ENCODE results near the gene NDUFB8.

Gene NDUFB8

DNA sequence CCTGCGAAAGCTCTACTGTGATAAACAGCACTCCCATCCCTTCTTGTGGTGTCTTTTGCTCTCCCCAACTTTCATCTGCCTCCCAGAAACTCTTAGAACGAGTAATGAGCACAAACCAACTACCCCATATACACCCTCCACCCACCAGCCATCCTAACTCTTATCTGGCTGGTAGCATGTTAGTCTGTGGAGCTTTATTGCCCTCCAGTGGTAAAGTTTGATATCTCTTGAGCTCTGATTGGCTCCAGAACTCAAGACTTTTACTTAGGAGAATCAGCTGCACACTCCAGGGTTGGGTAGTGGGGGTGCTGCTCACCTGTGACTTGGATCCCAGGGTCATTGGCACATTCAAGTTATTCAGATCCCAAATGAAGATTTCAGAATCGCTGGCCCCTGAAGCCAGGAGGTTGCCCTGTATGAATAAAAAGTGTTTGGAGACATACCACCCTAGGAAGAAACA lies 20.9 kb downstream of the NDUFB8 start:
- Histone ChIP-seq H3K4me1 (ENCODE audit: control insufficient read depth, insufficient read depth, low read length) (no peaks in the 10 kb centered on the region), H3K9me3 (ENCODE audit: control insufficient read depth, low read length) (no peaks in the 10 kb centered on the region), H3K27me3 (ENCODE audit: control insufficient read depth, insufficient read depth, low read length, poor library complexity, severe bottlenecking) (peaks cover 36% of the 10 kb centered on the region), H3K36me3 (ENCODE audit: control insufficient read depth, insufficient read depth, low read length) (no peaks in the 10 kb centered on the region), H3K4me3 (ENCODE audit: insufficient read depth, low read depth, low read length) (no peak overlapping the region), H3K27ac (ENCODE audit: insufficient read depth, low read depth, low read length, poor library complexity, severe bottlenecking) (no peak overlapping the region)
- 37 to 40% methylated on average over 3 of the region's 3 CpGs for WGBS, 2 experiments

DNA sequence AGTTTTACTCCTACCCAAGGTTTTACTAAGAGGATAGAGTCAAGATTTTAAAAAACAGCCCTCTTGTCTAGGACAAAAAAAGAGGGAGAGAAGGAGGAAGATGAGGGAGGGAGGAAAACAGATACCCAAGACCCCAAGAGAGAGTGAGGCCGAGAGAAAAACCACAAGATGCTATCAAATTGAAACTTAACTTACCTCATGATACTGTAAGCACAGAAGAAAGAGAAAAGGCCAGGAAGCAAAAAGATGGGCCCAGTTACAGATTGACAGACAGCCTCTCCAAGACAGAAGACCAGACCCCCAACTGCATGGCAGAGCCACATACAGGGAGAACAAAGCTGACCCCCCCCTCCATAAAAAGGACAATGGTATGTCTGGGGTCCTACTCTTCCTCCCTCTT lies 21.4 kb downstream of the NDUFB8 start:
- Histone ChIP-seq H3K27ac (ENCODE audit: insufficient read depth, low read depth, low read length, poor library complexity, severe bottlenecking) (no peak overlapping the region), H3K4me1 (ENCODE audit: control insufficient read depth, insufficient read depth, low read length) (no peaks in the 10 kb centered on the region), H3K4me3 (ENCODE audit: insufficient read depth, low read depth, low read length) (no peak overlapping the region), H3K36me3 (ENCODE audit: control insufficient read depth, insufficient read depth, low read length) (no peaks in the 10 kb centered on the region), H3K27me3 (ENCODE audit: control insufficient read depth, insufficient read depth, low read length, poor library complexity, severe bottlenecking) (peaks cover 36% of the 10 kb centered on the region), H3K9me3 (ENCODE audit: control insufficient read depth, low read length) (no peaks in the 10 kb centered on the region)
- WGBS, 2 experiments: 89 to 100% methylated on average over 1 of the region's 1 CpG

DNA sequence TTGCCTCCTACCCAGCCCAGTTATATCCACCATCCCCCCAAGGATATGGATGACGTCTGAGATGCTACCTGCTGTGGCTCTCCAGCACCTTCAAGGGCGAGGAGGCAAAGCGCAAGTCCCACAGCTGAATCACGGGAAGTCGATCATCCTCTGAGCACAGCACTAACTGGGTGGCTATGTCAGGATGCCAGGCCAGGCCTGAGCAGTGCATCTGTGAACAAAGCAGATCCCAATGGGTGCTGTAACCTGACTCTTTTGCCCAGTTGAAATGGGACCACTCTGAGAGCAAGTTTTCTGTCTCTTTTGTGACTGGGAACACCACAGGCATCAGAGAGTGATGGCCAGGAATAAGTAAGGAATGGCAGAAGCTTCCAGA lies 22.3 kb downstream of the NDUFB8 start:
- H3K36me3 ChIP-seq (ENCODE audit: control insufficient read depth, insufficient read depth, low read length): no peaks in the 10 kb centered on the region
- H3K4me1 ChIP-seq (ENCODE audit: control insufficient read depth, insufficient read depth, low read length): no peaks in the 10 kb centered on the region
- no peak overlapping the region for H3K4me3 ChIP-seq (ENCODE audit: insufficient read depth, low read depth, low read length)
- H3K27ac ChIP-seq (ENCODE audit: insufficient read depth, low read depth, low read length, poor library complexity, severe bottlenecking): no peak overlapping the region
- H3K9me3 ChIP-seq (ENCODE audit: control insufficient read depth, low read length): no peaks in the 10 kb centered on the region
- WGBS, 2 experiments: 89 to 92% methylated on average over 5 of the region's 5 CpGs
- peaks cover 44% of the 10 kb centered on the region for H3K27me3 ChIP-seq (ENCODE audit: control insufficient read depth, insufficient read depth, low read length, poor library complexity, severe bottlenecking)

DNA sequence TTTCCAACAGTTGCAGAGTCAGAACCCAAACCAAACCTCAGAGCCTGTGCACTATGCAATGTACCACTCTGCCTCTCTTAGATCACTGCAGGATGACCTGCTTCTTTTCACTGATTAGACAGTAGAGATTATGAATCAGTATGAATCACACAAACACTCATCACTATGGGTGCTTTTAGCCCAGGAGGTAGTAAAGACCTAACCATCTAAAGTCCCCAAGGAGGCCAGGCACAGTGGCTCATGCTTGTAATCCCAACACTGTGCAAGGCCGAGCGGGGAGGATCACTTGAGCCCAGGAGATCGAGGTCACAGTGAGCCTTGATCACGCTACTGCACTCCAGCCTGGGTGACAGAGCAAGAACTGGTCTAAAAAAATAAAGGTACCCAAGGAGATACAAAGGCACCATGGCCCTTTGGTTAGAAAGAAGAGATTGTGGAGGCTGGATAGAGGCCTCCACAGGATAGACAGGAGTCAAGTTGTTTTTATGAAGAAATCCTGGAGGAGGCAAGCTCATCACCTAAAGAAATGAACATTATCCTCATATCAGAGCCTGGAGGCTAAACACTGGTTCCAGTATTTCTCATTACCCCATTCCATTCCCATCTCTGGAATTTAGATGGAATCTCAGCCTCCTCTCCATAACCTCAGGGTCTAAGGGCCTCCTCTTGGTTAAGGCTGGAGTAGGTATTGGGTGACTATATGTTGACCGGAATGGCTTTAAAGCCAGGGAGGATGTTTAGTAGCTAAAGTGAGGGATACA lies 22.9 kb downstream of the NDUFB8 start:
- 92 to 97% methylated on average over 4 to 5 of the region's 5 CpGs for WGBS, 2 experiments

DNA sequence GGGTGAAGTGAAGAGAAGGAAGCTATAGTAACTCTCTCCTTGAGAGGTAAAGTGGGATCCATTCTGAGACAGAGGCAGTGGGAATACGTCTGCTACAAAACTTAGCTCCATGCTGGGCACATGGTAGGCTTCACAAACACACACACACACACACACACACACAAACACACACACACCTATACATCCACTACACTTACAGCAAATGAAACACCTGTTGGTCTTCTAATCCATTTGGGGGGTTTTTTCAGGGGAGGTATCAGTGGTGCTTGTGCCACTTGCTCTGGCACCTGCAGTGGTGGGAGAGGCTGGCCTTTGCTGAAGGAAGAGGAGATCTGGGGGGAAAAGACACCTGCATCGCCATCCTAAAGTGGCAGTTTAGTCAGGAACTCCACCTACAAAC lies 24.5 kb downstream of the NDUFB8 start:
- Histone ChIP-seq H3K36me3 (ENCODE audit: control insufficient read depth, insufficient read depth, low read length) (no peaks in the 10 kb centered on the region), H3K27ac (ENCODE audit: insufficient read depth, low read depth, low read length, poor library complexity, severe bottlenecking) (no peak overlapping the region), H3K4me3 (ENCODE audit: insufficient read depth, low read depth, low read length) (no peak overlapping the region), H3K9me3 (ENCODE audit: control insufficient read depth, low read length) (no peaks in the 10 kb centered on the region), H3K27me3 (ENCODE audit: control insufficient read depth, insufficient read depth, low read length, poor library complexity, severe bottlenecking) (peaks cover 51% of the 10 kb centered on the region), H3K4me1 (ENCODE audit: control insufficient read depth, insufficient read depth, low read length) (no peaks in the 10 kb centered on the region)
- WGBS, 2 experiments: 90 to 96% methylated on average over 2 of the region's 2 CpGs

More for the DNA sequence above, 22.9 kb downstream of the NDUFB8 start:
- no peaks in the 10 kb centered on the region for H3K36me3 ChIP-seq (ENCODE audit: control insufficient read depth, insufficient read depth, low read length)
- no peak overlapping the region for H3K4me3 ChIP-seq (ENCODE audit: insufficient read depth, low read depth, low read length)
- no peaks in the 10 kb centered on the region for H3K9me3 ChIP-seq (ENCODE audit: control insufficient read depth, low read length)
- H3K4me1 ChIP-seq (ENCODE audit: control insufficient read depth, insufficient read depth, low read length): no peaks in the 10 kb centered on the region
- peaks cover 50% of the 10 kb centered on the region for H3K27me3 ChIP-seq (ENCODE audit: control insufficient read depth, insufficient read depth, low read length, poor library complexity, severe bottlenecking)
- H3K27ac ChIP-seq (ENCODE audit: insufficient read depth, low read depth, low read length, poor library complexity, severe bottlenecking): no peak overlapping the region

DNA sequence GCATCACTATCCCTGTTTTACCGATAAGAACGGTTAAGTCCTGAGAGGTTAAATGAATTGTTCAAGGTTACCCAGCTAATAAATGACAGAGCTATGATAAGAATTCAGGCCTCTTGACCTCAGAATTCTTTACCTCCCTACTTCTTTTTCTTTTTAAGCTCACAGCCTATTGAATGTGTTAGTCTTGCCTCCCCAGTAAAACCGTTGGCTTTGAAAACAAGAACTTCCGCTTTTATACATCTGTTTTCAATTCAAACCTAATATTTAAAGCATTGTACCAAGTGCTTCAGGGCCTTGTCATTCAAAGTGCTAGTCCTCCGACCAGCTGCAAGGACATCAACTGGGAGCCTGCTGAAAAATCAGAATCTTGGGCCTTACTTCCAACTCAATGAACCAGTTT lies 25.6 kb downstream of the NDUFB8 start:
- 78 to 95% methylated on average over 5 of the region's 5 CpGs for WGBS, 2 experiments
- no peaks in the 10 kb centered on the region for H3K9me3 ChIP-seq (ENCODE audit: control insufficient read depth, low read length)
- H3K4me1 ChIP-seq (ENCODE audit: control insufficient read depth, insufficient read depth, low read length): no peaks in the 10 kb centered on the region
- H3K27ac ChIP-seq (ENCODE audit: insufficient read depth, low read depth, low read length, poor library complexity, severe bottlenecking): no peak overlapping the region
- no peak overlapping the region for H3K4me3 ChIP-seq (ENCODE audit: insufficient read depth, low read depth, low read length)
- H3K36me3 ChIP-seq (ENCODE audit: control insufficient read depth, insufficient read depth, low read length): no peaks in the 10 kb centered on the region
- H3K27me3 ChIP-seq (ENCODE audit: control insufficient read depth, insufficient read depth, low read length, poor library complexity, severe bottlenecking): peaks cover 62% of the 10 kb centered on the region

DNA sequence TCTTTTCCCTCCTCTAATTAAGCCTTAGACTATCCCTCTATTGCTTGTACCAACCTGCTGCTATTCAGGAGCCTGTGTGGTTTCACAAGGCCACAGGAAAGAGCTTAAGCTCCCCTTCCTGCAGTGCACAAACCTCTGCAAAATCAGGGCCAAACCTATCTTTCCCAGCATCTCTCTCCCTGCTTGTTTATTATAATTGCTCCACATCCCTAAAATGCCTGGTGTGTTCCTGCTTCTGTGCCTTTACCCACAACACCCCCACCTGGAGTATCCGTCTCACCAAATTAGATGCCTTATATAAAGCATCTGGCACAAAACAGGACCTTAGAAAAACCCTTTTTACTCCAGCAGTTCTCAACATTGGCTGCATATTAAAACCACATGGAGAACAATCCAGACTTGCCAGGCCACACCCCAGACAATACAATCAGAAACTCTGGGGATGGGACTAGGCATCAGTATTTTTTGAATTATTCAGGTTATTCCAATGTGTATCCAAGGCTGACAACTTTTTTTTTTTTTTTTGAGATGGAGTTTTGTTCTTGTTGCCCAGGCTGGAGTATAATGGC lies 26.7 kb downstream of the NDUFB8 start:
- H3K4me1 ChIP-seq (ENCODE audit: control insufficient read depth, insufficient read depth, low read length): no peaks in the 10 kb centered on the region
- no peaks in the 10 kb centered on the region for H3K9me3 ChIP-seq (ENCODE audit: control insufficient read depth, low read length)
- H3K4me3 ChIP-seq (ENCODE audit: insufficient read depth, low read depth, low read length): no peak overlapping the region
- WGBS, 2 experiments: 88 to 97% methylated on average over 1 of the region's 1 CpG
- H3K27ac ChIP-seq (ENCODE audit: insufficient read depth, low read depth, low read length, poor library complexity, severe bottlenecking): no peak overlapping the region
- H3K36me3 ChIP-seq (ENCODE audit: control insufficient read depth, insufficient read depth, low read length): no peaks in the 10 kb centered on the region
- H3K27me3 ChIP-seq (ENCODE audit: control insufficient read depth, insufficient read depth, low read length, poor library complexity, severe bottlenecking): peaks cover 70% of the 10 kb centered on the region

DNA sequence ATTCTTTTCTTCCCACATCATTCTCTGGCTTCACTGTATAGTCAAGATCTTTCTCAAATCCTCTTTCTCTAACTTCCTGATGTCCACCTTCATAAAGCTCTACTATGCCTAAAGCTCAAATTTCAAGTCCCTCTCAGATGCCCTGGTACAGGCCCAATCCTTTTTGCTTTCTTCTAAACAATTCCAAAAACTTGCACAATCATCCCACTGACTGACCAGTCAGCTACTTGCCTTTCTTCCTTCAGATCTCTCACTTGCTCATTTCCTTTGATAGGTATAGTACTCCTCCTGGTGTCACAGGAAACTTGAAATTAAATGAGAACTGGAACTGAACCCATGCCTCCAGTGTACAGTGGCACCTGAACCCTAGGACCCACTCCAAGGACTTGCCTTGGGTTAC lies 28.2 kb downstream of the NDUFB8 start:
- Histone ChIP-seq H3K4me3 (ENCODE audit: insufficient read depth, low read depth, low read length) (no peak overlapping the region), H3K36me3 (ENCODE audit: control insufficient read depth, insufficient read depth, low read length) (peaks cover 7% of the 10 kb centered on the region), H3K27me3 (ENCODE audit: control insufficient read depth, insufficient read depth, low read length, poor library complexity, severe bottlenecking) (peaks cover 75% of the 10 kb centered on the region), H3K4me1 (ENCODE audit: control insufficient read depth, insufficient read depth, low read length) (no peaks in the 10 kb centered on the region), H3K9me3 (ENCODE audit: control insufficient read depth, low read length) (no peaks in the 10 kb centered on the region), H3K27ac (ENCODE audit: insufficient read depth, low read depth, low read length, poor library complexity, severe bottlenecking) (no peak overlapping the region)

DNA sequence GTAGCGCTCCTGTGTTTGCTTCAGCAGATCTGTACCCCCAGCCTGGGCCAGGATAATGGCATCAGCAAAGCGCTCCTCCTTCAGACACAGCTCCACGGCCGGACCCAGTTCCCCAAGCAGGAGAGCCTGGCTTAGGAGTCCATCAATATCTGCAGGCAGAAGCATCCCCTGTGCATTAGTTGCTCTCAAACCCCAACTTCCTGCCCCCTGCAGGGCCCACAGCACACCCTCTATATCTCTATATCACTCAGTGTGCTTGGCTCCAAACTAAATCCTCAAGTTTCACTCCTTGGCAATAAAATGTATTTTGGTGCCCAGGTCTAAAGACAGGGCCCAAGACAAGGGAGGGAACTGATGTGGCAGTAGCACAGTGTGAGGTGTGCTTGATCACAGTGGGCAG lies 31.6 kb downstream of the NDUFB8 start:
- WGBS, 2 experiments: 94 to 98% methylated on average over 4 of the region's 4 CpGs
- H3K36me3 ChIP-seq (ENCODE audit: control insufficient read depth, insufficient read depth, low read length): peaks cover 7% of the 10 kb centered on the region

DNA sequence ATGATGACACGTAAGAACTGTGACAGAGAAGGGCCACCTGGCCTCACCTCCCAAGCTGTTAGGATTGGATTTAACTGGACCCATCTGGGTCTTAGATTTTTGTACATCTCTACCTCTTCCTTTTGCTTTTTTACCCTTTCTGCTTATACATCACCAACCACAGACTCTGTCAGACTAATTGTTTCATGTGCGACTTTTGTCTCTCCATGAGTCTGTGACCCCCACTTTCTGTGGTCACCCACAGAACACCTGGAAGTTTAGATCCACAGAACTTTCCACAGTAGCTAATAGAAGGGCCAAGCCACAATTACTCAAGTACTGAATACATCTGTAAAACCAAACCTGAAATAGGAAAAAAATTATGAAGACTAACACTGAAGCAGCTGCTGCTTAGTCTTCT lies 33.1 kb downstream of the NDUFB8 start:
- Histone ChIP-seq H3K27me3 (ENCODE audit: control insufficient read depth, insufficient read depth, low read length, poor library complexity, severe bottlenecking) (peaks cover 85% of the 10 kb centered on the region), H3K27ac (ENCODE audit: insufficient read depth, low read depth, low read length, poor library complexity, severe bottlenecking) (no peak overlapping the region), H3K36me3 (ENCODE audit: control insufficient read depth, insufficient read depth, low read length) (peaks cover 7% of the 10 kb centered on the region), H3K4me3 (ENCODE audit: insufficient read depth, low read depth, low read length) (no peak overlapping the region), H3K4me1 (ENCODE audit: control insufficient read depth, insufficient read depth, low read length) (no peaks in the 10 kb centered on the region), H3K9me3 (ENCODE audit: control insufficient read depth, low read length) (no peaks in the 10 kb centered on the region)
- 89 to 90% methylated on average over 2 of the region's 2 CpGs for WGBS, 2 experiments

More for the DNA sequence above, 31.6 kb downstream of the NDUFB8 start:
- Histone ChIP-seq H3K4me3 (ENCODE audit: insufficient read depth, low read depth, low read length) (no peak overlapping the region), H3K27ac (ENCODE audit: insufficient read depth, low read depth, low read length, poor library complexity, severe bottlenecking) (no peak overlapping the region), H3K4me1 (ENCODE audit: control insufficient read depth, insufficient read depth, low read length) (no peaks in the 10 kb centered on the region), H3K27me3 (ENCODE audit: control insufficient read depth, insufficient read depth, low read length, poor library complexity, severe bottlenecking) (peaks cover 84% of the 10 kb centered on the region), H3K9me3 (ENCODE audit: control insufficient read depth, low read length) (no peaks in the 10 kb centered on the region)
